HG02970 (cell line): ENCODE data around the gene SLC22A23.

Experiments
- ATAC-seq: cut with Tn5 transposase; IDR thresholded peaks from one replicate; pipeline ENCODE4 v1.9.1; 2021; ENCODE audit warnings: mild to moderate bottlenecking, moderate library complexity, moderate number of reproducible peaks; ENCODE audit not compliant: unreplicated experiment, low FRiP score

The SLC22A23 gene

GRCh38 chr6:3423439-3424184 lies 33.2 kb downstream of the SLC22A23 start:
- no peak for ATAC-seq

- ATAC-seq, result no peak
These were observed 34.3 kb downstream of the SLC22A23 start for GRCh38 chr6:3422435-3423070.

- no peak for ATAC-seq
These were observed 34.9 kb downstream of the SLC22A23 start for GRCh38 chr6:3421791-3422434.

- no peak for ATAC-seq
These were observed 35.7 kb downstream of the SLC22A23 start for GRCh38 chr6:3421143-3421542.

GRCh38 chr6:3419624-3420272 lies 37.1 kb downstream of the SLC22A23 start:
- ATAC-seq, result no peak

GRCh38 chr6:3418496-3419060 lies 38.3 kb downstream of the SLC22A23 start:
- ATAC-seq, result no peak

GRCh38 chr6:3417473-3417872 lies 39.4 kb downstream of the SLC22A23 start:
- ATAC-seq, result no peak

GRCh38 chr6:3415490-3415889 lies 41.4 kb downstream of the SLC22A23 start:
- no peak for ATAC-seq

- ATAC-seq, result no peak
These were observed 41.8 kb downstream of the SLC22A23 start for GRCh38 chr6:3415082-3415453.

GRCh38 chr6:3414327-3415081 lies 42.3 kb downstream of the SLC22A23 start:
- no peak for ATAC-seq

GRCh38 chr6:3413592-3413991 lies 43.3 kb downstream of the SLC22A23 start:
- ATAC-seq, result no peak

GRCh38 chr6:3412779-3413500 lies 43.9 kb downstream of the SLC22A23 start:
- ATAC-seq, result no peak

GRCh38 chr6:3411967-3412778 lies 44.7 kb downstream of the SLC22A23 start:
- ATAC-seq, result no peak

GRCh38 chr6:3410385-3411360 lies 46.2 kb downstream of the SLC22A23 start:
- no peak for ATAC-seq

- no peak for ATAC-seq
These were observed 47.0 kb downstream of the SLC22A23 start for GRCh38 chr6:3409699-3410384.

GRCh38 chr6:3408665-3409064 lies 48.2 kb downstream of the SLC22A23 start:
- ATAC-seq, result no peak

- no peak for ATAC-seq
These were observed 49.0 kb downstream of the SLC22A23 start for GRCh38 chr6:3407840-3408239.
